Ishikawa (cell line): ENCODE results near the gene DOCK8.

ENCODE experiments used
- CEBPB ChIP-seq: IDR thresholded peaks from 2 replicates; pipeline ENCODE4 v1.6.1; 2012
- FOXM1 ChIP-seq: IDR thresholded peaks from 2 replicates; pipeline ENCODE4 v1.6.1; 2012; ENCODE audit warnings: low read depth, borderline replicate concordance
- MAX ChIP-seq: IDR thresholded peaks from 2 replicates; pipeline ENCODE4 v1.6.1; 2012
- RAD21 ChIP-seq: IDR thresholded peaks from 2 replicates; pipeline ENCODE4 v1.6.1; 2012; ENCODE audit warnings: low read depth
- REST ChIP-seq: IDR thresholded peaks from 2 replicates; pipeline ENCODE4 v1.6.1; 2012; ENCODE audit warnings: low read depth, mild to moderate bottlenecking
- USF1 ChIP-seq: IDR thresholded peaks from 2 replicates; pipeline ENCODE4 v1.6.1; 2012

- TF ChIP-seq CEBPB (no peak), REST (no peak), RAD21 (no peak), FOXM1 (no peak), MAX (no peak), USF1 (no peak)
Measured at GRCh38 chr9:488448-488847, 273.8 kb downstream of the DOCK8 start.
